RWPE1 (cell line): ENCODE measurements around the gene CDK11B.

Source experiments
- CTCF ChIA-PET: fragments of 350-600 bp; sonication (Branson Sonifier 250); formaldehyde crosslinking; extraction: SDS; loops from one replicate; lab custom pipeline; 2021; lab: Yijun Ruan, JAX
- POLR2A ChIA-PET: fragments of 400-600 bp; formaldehyde crosslinking; extraction: SDS; loops from one replicate; lab custom pipeline; 2020; ENCODE audit warnings: antibody characterized with exemption; ENCODE audit not compliant: low non-redundant PET; lab: Yijun Ruan, JAX
- DNase-seq: peaks from one replicate; pipeline ENCODE4 v3.0.0; 2012; ENCODE audit warnings: low spot score
- H3K27ac ChIP-seq: fragments of 450-650 bp; 2 replicates; pipeline ENCODE4 v1.5.1; 2017
- TF ChIP-seq, protein P1 (sequence below): fragments of 450-650 bp; conservative IDR thresholded peaks from 2 replicates; pipeline ENCODE4 v1.5.1; 2017; ENCODE audit warnings: low read depth, mild to moderate bottlenecking

The CDK11B gene

DNA sequence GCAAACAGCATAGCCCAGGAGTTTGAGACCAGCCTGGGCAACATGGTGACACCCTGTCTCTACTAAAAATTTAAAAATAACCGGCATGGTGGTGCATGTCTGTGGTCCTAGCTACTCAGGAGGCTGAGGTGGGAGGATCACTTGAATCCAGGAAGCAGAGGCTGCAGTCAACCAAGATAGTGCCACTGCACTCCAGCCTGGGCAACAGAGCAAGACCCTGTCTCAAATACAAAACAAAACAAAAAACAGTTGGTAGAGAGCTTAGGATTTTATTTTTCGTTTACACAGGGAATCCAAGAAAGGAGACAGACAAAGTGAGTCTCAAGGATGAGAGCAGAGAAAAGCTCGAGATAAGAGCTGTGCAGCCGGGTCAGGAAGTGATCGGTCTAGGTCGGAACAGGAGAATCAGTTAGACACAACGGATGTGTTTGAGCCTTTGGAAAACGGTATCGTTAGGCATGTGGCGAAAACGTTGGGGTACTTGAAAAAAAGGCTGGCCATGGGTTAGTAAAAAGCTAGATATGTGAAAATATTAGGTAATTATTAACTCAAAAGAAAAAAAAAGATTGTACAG, 45.2 kb downstream of the CDK11B start:
- POLR2A ChIA-PET: no interaction called here
- no peak for DNase-seq
- TF ChIP-seq, protein P1, sequence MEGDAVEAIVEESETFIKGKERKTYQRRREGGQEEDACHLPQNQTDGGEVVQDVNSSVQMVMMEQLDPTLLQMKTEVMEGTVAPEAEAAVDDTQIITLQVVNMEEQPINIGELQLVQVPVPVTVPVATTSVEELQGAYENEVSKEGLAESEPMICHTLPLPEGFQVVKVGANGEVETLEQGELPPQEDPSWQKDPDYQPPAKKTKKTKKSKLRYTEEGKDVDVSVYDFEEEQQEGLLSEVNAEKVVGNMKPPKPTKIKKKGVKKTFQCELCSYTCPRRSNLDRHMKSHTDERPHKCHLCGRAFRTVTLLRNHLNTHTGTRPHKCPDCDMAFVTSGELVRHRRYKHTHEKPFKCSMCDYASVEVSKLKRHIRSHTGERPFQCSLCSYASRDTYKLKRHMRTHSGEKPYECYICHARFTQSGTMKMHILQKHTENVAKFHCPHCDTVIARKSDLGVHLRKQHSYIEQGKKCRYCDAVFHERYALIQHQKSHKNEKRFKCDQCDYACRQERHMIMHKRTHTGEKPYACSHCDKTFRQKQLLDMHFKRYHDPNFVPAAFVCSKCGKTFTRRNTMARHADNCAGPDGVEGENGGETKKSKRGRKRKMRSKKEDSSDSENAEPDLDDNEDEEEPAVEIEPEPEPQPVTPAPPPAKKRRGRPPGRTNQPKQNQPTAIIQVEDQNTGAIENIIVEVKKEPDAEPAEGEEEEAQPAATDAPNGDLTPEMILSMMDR: no peak
- H3K27ac ChIP-seq: peak overlapping the region; percentile 99
- CTCF ChIA-PET: interaction anchor here (0.9 kb wide), 1 partner anchor 12 kb away, joined by 3 read pairs; no protein-coding TSS in a partner anchor

DNA sequence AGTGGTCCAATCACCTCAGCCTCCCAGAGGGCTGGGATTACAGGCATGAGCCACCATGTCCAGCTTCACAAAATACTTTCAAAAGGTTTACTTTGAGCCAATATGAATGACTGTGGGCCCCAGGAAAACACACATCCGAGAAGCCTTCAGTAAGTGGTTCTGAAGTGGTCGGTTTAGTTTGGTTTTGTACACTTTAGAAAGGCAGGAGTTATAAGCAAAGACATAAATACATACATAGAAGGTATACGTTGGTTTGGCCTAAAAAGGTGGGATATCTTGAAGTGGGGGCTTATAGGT, 46.8 kb downstream of the CDK11B start:
- DNase-seq: no peak
- TF ChIP-seq, protein P1: no peak
- no peak overlapping the region for H3K27ac ChIP-seq
- ChIA-PET POLR2A (no interaction called here), CTCF (no interaction called here)

DNA sequence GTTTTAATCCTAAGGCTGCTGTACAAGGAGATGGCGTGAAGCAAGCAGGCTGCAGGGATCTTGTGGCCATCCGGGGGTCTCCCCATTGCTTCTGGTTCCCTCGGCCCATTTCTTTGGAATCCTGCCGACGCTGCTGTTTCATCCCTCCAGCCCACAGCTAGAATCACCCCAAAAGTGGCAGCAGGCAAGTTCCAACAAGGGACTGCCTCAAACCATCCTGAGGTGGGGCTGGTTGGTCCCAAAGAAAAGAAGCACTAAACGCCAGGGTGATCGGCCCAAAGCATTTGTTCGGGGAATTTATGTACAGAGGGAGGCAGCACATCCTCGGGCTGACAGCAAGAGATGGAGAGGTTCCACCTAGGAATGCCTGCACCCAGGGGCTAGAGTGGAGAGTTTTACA, 48.0 kb downstream of the CDK11B start:
- TF ChIP-seq, protein P1: no peak
- CTCF ChIA-PET: no interaction called here
- no peak for DNase-seq
- H3K27ac ChIP-seq: 0 out of 2 replicates have a peak overlapping the region, but pooled peaks have one; percentile 2
- POLR2A ChIA-PET: interaction anchor here (0.6 kb wide), 1 partner anchor 13 kb away, joined by 11 read pairs; no protein-coding TSS in a partner anchor

DNA sequence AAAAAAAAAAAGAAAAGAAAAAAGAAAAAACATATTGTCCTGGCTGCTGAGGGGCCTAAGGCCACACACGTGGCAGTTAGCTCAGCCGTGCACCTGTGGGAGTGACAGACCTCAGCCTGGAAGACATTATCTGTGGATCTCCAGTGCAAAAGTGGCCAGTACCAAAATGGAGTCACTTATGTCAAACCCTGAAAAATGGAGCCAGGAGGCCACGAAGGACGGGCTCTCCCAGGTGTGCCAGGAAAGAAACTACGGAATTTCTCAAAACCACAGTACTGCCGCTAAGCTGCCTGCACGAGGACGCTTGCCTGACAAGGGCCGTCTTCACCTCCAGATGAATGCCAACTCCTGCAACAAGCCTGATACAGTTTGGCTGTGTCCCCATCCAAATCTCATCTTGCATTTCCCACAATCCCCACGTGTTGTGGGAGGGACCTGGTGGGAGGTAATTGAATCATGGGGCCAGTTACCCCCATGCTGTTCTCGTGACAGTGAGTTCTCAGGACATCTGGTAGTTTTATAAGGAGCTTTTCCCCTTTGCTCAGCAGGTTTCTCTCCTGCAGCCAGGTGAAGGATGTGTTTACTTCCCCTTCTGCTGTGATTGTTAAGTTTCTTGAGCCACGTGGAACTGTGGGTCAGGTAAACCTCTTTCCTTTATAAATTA, 48.9 kb downstream of the CDK11B start:
- ChIA-PET POLR2A (interaction anchor here (0.7 kb wide), 1 partner anchor 25 kb away, joined by 6 read pairs; no protein-coding TSS in a partner anchor), CTCF (interaction anchor here (0.7 kb wide), 1 partner anchor 432 kb away, joined by 3 read pairs; no protein-coding TSS in a partner anchor)
- DNase-seq: no peak
- no peak overlapping the region for H3K27ac ChIP-seq
- TF ChIP-seq, protein P1: no peak

DNA sequence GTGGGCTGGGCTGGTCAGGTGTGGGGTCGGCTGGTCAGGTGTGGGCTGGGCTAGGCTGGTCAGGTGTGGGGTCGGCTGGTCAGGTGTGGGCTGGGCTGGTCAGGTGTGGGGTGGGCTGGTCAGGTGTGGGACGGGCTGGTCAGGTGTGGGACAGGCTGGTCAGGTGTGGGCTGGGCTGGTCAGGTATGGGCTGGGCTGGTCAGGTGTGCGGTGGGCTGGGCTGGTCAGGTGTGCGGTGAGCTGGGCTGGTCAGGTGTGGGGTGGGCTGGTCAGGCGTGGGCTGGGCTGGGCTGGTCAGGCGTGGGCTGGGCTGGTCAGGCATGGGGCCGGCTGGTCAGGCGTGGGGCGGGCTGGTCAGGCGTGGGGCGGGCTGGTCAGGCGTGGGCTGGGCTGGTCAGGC, 52.6 kb downstream of the CDK11B start:
- no peak for DNase-seq
- ChIA-PET POLR2A (no interaction called here), CTCF (no interaction called here)
- H3K27ac ChIP-seq: no peak overlapping the region
- TF ChIP-seq, protein P1: no peak

DNA sequence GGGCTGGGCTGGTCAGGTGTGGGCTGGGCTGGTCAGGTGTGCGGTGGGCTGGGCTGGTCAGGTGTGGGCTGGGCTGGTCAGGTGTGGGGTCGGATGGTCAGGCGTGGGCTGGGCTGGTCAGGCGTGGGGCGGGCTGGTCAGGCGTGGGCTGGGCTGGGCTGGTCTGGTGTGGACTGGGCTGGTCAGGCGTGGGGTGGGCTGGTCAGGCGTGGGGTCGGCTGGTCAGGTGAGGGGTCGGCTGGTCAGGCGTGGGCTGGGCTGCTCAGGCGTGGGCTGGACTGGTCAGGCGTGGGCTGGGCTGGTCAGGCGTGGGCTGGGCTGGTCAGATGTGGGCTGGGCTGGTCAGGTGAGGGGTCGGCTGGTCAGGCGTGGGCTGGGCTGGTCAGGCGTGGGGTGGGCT, 53.1 kb downstream of the CDK11B start:
- TF ChIP-seq, protein P1: no peak
- no peak for DNase-seq
- POLR2A ChIA-PET: no interaction called here
- H3K27ac ChIP-seq: no peak overlapping the region
- CTCF ChIA-PET: no interaction called here
